AG09319 (cell line): ENCODE measurements around the gene RYK.
A peak's percentile ranks its signal among the peaks of the same experiment; 100 is the strongest.

ENCODE experiments used
- DNase-seq: peaks from one replicate; pipeline ENCODE4 v3.0.0-alpha.2; 2010; ENCODE audit warnings: low read depth; ENCODE audit errors: extremely low read depth
- TF ChIP-seq, protein P1 (sequence below): IDR thresholded peaks from 2 replicates; pipeline ENCODE4 v1.5.1; 2011; ENCODE audit warnings: low read depth, mild to moderate bottlenecking, inconsistent platforms, low read length, moderate library complexity

The RYK gene

DNA sequence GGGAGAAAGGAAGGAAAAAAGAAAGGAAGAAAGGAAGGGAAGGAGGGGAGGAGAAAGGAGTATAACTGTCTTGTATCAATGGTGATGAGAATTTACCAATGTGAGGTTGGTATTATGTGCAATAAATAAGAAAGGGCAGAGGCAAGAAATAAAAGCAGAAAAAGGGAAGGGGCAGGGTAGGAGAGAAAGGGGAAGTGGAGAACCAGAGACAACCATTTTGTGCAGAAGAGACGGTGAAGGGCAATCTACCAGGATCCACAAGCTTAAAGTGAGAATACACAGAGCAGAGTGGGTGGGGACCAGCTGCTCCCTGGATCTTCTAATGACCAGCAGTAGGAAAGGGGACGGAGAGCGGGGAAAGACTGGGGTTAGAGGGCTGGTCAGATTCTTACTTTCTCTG is 114.1 kb downstream of the RYK start:
- DNase-seq = no peak
- TF ChIP-seq, protein P1, sequence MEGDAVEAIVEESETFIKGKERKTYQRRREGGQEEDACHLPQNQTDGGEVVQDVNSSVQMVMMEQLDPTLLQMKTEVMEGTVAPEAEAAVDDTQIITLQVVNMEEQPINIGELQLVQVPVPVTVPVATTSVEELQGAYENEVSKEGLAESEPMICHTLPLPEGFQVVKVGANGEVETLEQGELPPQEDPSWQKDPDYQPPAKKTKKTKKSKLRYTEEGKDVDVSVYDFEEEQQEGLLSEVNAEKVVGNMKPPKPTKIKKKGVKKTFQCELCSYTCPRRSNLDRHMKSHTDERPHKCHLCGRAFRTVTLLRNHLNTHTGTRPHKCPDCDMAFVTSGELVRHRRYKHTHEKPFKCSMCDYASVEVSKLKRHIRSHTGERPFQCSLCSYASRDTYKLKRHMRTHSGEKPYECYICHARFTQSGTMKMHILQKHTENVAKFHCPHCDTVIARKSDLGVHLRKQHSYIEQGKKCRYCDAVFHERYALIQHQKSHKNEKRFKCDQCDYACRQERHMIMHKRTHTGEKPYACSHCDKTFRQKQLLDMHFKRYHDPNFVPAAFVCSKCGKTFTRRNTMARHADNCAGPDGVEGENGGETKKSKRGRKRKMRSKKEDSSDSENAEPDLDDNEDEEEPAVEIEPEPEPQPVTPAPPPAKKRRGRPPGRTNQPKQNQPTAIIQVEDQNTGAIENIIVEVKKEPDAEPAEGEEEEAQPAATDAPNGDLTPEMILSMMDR = no peak

DNA sequence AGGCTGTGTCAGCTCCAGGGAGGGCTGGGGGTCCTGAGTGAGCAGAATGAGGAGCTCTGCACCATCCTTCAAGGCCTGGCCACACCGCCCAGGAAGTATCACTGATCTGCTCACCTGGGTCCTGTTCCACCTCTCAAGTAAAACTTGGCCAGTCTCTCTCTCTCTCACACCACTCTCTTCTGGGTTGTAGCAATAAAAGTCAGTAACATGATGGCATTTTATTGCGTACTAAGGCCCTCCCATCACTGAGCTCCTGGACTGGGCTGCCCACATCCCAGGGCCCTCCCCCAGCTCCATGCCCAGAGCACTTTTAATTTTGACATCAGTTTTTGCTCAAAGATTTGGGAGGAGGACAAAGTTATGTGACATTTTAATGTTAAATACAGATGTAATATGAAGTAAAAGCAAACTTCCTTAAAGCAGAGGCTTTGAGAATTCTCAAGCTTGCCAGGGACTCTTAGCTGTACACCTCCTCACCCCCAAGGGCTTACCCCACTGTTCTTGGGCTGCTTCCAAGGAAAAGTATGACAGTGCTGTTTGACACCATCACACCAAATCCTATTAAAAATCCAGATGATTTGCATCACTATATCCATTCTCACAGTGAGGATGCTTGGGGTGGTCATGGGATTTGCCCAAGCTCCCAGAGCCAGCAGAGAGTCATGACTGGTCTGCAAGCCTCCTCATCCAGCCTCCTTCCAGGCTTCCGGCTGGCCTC is 115.8 kb downstream of the RYK start:
- DNase-seq = no peak

DNA sequence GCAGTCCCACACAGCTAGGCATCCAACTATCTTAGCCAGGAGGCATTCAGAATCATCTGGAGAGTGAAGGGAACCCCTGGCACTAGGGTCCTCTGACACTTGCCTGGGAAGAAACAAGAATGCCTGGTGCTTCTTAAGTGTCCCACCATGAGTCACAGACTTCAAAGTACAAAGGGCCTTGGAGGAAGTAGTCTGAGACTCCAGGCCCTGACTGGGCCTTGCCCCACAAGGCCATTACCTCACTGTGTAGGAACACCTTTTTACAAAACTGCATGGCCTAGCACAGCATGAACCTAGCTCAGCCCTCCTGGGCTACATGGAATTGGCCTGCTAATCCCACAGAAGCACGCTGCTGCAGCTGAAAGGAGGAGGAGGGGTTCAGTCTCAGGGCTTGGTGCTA is 116.4 kb downstream of the RYK start:
- TF ChIP-seq, protein P1 = no peak
- no peak for DNase-seq

More for the DNA sequence above, 115.8 kb downstream of the RYK start:
- TF ChIP-seq, protein P1 = no peak

DNA sequence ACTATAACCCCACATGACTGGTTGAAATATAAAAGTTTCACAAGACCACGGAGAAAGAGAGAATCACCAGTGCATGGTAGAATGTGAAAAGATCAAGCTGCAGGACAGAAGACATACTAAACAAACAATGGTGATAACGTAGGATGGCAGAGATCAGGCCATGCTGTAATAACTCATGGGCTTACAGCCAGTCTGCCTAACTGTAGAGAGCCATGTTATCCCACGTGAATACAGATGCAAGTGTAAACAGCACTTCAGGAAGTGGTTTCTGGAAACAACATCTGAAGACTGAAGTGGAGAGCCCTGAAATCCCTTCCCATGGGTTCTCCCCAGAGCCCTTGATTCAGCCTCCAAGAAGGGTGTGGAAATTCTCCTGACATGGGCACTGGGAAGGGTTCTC is 117.7 kb downstream of the RYK start:
- no peak for DNase-seq
- TF ChIP-seq, protein P1 = no peak

DNA sequence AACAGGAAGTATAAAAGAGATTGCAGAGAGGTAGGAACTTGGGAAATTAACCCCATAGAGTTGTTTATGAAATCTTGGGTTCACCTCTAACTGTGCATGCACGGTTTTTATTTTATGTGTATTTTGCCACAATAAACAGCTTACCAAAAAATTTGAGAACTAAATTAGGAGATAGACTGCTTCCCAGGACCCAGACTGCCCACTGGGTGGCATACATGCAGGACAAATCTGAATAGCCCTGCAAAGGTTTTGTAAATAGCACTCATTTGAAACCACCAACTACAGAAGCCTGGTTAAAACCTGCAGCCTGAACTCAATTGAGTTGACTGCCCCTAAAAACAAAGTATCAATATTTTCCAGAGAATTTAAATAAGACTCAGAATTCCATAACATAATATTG is 124.5 kb downstream of the RYK start:
- DNase-seq = no peak
- TF ChIP-seq, protein P1 = peak; percentile 10; the same call in 1 of the 2 replicates

DNA sequence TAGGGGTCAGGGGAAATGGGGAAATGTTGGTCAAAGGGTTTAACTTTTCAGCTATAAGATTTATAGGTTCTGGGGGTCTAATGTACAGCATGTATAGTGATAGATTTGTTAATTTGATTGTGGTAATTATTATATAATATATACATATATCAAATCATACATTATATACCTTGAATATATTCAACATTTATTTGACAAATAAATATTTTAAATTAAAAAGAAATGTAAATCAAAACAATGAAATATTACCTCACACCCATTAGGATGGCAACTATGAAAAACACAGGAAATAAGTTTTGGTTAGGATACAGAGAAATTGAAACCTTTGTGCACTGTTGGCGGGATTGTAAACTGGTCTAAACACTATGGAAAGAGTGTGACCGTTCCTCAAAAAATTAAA is 135.9 kb downstream of the RYK start:
- DNase-seq = no peak
- TF ChIP-seq, protein P1 = no peak

DNA sequence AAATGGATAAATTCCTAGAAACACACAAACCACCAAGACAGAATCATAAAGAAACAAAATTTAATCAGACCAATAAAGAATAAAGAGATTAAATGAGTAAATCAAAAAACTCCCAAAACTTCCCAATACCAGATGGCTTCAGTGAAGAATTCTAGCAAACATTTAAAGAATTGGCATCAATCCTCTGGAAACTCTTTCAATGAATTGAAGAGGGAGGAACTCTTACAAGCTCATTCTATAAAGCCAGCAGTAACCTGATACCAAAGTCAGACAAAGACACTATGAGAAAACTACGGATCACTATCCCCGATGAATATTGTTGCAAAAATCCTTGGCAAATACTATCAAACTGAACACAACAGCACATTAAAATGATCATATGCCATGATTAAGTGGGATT is 139.0 kb downstream of the RYK start:
- TF ChIP-seq, protein P1 = no peak
- DNase-seq = no peak
